T-helper 9 cell (primary cell): ENCODE results near the gene SP1.
A peak's percentile ranks its signal among the peaks of the same experiment; 100 is the strongest.

ENCODE experiments used
- DNase-seq: peaks from one replicate; pipeline ENCODE4 v3.0.0-alpha.2; 2020

The SP1 gene

GRCh38 chr12:53452159-53453077 lies 72.4 kb downstream of the SP1 start:
- DNase-seq: peak; percentile 67

GRCh38 chr12:53453953-53454640 lies 74.1 kb downstream of the SP1 start:
- DNase-seq: no peak

GRCh38 chr12:53454707-53455106 lies 74.7 kb downstream of the SP1 start:
- DNase-seq: no peak

- no peak for DNase-seq
Observed at GRCh38 chr12:53456654-53457366, 76.8 kb downstream of the SP1 start.

- DNase-seq: no peak
Observed at GRCh38 chr12:53459097-53459496, 79.1 kb downstream of the SP1 start.

GRCh38 chr12:53461059-53461458 lies 81.1 kb downstream of the SP1 start:
- DNase-seq: no peak

- no peak for DNase-seq
Observed at GRCh38 chr12:53461591-53461990, 81.6 kb downstream of the SP1 start.

GRCh38 chr12:53462935-53463334 lies 83.0 kb downstream of the SP1 start:
- DNase-seq: no peak

- no peak for DNase-seq
Observed at GRCh38 chr12:53463802-53464560, 84.0 kb downstream of the SP1 start.

GRCh38 chr12:53464685-53465418 lies 84.9 kb downstream of the SP1 start:
- DNase-seq: no peak

- DNase-seq: no peak
Observed at GRCh38 chr12:53465679-53466078, 85.7 kb downstream of the SP1 start.
